ENCODE data around the gene BGLAP.

The BGLAP gene

DNA sequence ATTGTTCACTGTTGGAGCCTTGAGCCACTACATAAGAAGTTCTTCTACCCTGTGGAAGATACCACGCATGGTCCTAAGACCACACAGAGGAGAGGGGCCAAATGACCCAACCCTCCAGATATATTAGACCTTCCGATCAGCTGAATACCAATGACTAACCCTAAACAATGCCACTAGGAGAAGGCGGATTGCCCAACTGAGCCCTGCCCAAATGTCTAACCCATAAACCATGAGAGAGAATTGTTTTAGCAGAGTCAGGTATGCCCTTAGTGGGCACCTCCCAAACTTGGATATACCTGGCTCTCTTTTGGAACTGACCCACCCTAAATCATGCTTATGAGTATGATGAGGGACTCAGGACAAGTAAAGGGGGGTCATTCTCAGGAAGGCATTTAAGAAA is 28.3 kb downstream of the BGLAP start:
- in situ Hi-C loops (cut with HindIII; ENCODE audit: low pct_unique_long_range_greater_than_20kb, low sequenced_read_pairs), result no loop called here
- TF ChIP-seq JUND (IDR thresholded peaks at IDR 0.05; ENCODE audit: low read depth), result no peak

DNA sequence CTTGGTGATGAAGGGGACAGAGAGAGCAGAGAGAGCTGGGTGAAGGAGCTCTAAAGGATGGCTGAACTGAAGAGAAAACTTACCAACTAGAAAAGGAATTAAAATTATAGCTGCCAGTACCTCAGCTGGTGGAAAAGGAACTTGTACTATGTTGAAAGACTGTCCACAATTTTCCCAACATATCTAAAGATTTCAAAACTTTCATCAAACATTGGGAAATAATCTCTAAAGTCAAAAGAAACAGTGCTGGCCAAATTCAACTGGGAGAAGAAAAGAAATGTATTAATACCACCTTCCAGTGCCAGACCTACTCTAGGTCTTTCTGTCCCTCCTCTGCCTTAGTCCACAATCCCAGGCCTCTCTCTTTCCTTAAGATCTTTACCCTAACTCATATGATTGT is 34.5 kb downstream of the BGLAP start:
- TF ChIP-seq JUND (IDR thresholded peaks at IDR 0.05; ENCODE audit: low read depth), result no peak
- no peak for DNase-seq (ENCODE audit: low read depth in 1 of 2, low spot score in 1 of 2)
- in situ Hi-C loops (cut with HindIII; ENCODE audit: low pct_unique_long_range_greater_than_20kb, low sequenced_read_pairs), result no loop called here

More for the DNA sequence above, 28.3 kb downstream of the BGLAP start:
- DNase-seq (ENCODE audit: low read depth in 1 of 2, low spot score in 1 of 2), result no peak

DNA sequence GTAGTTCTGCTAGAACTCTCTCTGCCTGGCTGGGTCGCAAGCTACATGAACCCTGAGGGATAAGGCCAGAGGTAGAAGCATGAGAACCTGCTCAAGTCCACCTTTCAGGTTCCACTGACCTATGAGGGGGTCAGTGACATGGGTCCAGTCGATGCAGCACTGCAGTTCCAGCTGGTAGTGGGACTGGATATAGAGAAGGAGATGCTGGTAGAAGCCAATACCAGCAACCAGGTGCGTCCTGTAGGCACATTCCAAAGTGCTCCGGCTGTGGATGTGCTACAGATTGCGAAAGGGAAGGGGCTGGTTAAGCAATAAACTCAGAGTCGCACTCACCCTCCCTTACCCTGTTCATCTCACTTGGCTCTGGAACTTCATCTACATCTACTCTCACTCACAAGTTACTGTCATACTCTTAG is 35.0 kb downstream of the BGLAP start:
- in situ Hi-C loops (cut with HindIII; ENCODE audit: low pct_unique_long_range_greater_than_20kb, low sequenced_read_pairs), result no loop called here
- no peak for TF ChIP-seq JUND (IDR thresholded peaks at IDR 0.05; ENCODE audit: low read depth)
- DNase-seq (ENCODE audit: low read depth in 1 of 2, low spot score in 1 of 2), result no peak

DNA sequence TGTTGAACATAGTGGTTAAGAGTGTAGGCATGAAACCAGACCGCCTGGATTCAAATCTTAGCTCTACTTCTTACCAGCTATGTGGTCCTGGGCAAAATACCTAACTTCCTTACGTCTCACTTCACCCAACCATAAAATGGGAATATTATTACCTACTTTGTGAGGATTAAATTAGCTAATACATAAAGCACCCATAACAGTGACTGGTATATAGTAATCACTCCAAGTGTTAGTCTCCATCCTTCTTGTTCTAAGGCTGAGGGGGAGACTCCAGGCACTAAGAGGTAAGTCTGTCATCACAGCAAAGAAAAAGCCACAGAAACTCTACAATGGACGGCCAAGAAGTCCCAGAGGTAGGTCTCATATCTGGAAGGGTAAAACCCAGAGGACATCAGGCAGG is 37.9 kb downstream of the BGLAP start:
- no peak for DNase-seq (ENCODE audit: low read depth in 1 of 2, low spot score in 1 of 2)
- no peak for TF ChIP-seq JUND (IDR thresholded peaks at IDR 0.05; ENCODE audit: low read depth)
- in situ Hi-C loops (cut with HindIII; ENCODE audit: low pct_unique_long_range_greater_than_20kb, low sequenced_read_pairs), result no loop called here

DNA sequence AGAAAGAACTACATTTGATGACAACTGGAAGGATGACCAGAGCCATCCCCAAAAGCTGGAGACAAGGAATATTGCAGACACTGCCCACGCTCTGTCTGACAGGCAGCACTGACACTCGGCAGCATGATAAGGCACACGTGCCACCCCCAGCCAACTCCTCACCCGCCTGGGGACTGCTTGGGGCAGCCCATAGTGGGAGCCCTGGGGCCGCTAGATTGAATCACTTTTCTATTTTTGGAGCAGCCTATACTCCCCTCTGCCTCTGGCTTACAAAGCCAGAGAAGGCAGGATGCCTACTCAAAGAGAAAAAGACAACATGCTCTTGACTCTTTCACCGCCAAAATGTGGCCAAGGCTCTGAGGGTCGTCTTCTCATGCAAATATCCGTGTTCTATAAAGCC is 39.3 kb downstream of the BGLAP start:
- in situ Hi-C loops (cut with HindIII; ENCODE audit: low pct_unique_long_range_greater_than_20kb, low sequenced_read_pairs), result no loop called here
- no peak for DNase-seq (ENCODE audit: low read depth in 1 of 2, low spot score in 1 of 2)
- TF ChIP-seq JUND (IDR thresholded peaks at IDR 0.05; ENCODE audit: low read depth), result no peak

DNA sequence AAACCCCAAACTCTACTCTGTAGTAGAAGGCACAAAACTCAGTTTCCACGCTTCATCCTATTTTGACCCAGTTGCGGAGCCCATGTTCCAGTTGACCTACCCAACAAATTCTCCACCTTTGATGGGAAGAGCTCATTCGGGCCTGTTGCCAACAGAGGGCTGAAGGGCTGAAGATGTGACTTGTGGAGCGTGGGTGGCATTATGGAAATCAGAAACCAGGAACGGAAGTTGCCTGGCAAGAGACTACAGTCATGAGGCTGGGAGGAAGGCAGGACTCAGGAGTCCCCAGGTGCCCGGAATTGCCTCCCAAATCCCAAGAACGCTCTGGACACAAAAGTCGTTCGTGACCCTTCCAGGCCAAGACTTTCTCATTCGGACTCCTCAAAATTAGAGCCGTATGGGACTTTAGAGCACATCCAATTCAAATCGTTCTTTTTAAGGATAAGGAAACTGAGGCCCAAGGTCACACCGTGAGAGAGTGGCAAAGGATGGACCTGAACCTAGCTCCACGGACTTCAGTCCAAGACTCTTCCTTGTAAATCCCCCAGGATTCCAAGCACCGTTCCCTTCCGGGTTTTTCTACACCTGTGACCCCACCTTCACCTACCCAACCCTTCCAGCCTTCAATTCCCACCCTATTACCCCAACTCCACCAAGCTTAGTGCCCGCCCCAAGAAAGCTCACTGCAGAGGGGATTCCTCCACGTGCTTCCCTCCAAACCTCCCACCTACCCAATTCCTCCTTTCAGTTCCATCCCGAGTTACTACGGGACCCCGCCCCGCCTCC is 39.9 kb downstream of the BGLAP start:
- peak in 1 of 2 experiments; percentile 73 for DNase-seq (ENCODE audit: low read depth in 1 of 2, low spot score in 1 of 2)
- in situ Hi-C loops (cut with HindIII; ENCODE audit: low pct_unique_long_range_greater_than_20kb, low sequenced_read_pairs), result no loop called here
- no peak for TF ChIP-seq JUND (IDR thresholded peaks at IDR 0.05; ENCODE audit: low read depth)

DNA sequence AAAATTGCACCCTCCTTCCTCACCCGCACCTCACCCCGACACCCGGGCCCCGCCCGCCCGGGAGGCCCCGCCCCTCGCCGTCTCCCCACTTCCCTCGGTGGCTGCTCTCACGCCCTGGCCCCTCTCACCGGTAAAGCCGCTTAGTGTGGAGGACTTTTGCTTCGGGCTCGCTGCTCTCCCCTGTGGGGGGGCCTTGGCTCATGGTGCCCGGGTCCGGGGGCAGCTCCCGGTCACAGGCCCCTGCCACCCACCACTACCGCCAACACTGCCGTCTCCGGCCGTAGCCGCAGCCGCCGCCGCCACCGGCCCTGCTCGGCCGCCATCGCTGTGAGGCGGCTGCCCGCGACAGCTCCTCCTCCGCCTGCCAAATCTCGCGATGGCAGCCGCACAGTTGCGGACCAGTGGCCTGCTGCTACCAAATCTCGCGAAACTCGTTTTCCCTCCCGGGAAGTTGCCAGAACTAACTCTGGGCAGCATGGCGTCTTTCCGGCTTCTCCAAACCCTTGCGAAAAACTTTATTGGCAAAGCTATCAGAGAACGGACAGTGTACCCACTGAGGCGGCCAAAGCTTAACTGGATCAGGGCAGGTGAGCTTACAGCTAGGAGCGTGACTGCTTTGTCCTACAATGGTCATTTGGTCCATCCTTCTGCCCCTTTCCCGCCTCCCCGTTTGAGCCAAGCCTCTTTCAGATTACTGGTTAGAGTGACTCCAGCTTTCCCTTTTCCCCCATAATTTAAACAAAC is 40.7 kb downstream of the BGLAP start, which contains the start of gene SMG5:
Gene SMG5, minus strand, starts transcription at position 347 of the 744 bp plus-strand sequence. Its CDS starts 145 bp downstream, at position 202.
- in situ Hi-C loops (cut with HindIII; ENCODE audit: low pct_unique_long_range_greater_than_20kb, low sequenced_read_pairs), result no loop called here
- DNase-seq (ENCODE audit: low read depth in 1 of 2, low spot score in 1 of 2), result peak; percentile 79 to 100
- no peak for TF ChIP-seq JUND (IDR thresholded peaks at IDR 0.05; ENCODE audit: low read depth)

DNA sequence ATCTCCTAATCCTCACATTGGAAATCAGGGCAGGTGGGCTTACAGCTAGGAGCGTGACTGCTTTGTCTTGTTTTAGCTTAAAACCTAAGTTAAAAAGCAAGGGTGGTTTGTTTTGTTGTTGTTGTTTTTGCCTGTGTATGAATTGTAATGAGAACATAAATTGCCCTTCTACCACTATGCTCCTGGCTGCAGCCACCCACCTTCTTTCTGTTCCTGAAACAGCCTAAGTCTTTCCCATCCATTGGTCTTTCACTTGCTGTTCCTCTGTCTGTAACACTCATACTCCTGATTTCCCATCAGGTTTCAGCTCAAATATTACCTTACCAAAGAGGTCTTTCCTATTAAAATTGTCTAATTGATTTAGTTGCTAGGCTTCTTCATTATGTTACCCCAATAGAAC is 41.5 kb downstream of the BGLAP start:
- no peak for TF ChIP-seq JUND (IDR thresholded peaks at IDR 0.05; ENCODE audit: low read depth)
- DNase-seq (ENCODE audit: low read depth in 1 of 2, low spot score in 1 of 2), result no peak
- in situ Hi-C loops (cut with HindIII; ENCODE audit: low pct_unique_long_range_greater_than_20kb, low sequenced_read_pairs), result no loop called here

DNA sequence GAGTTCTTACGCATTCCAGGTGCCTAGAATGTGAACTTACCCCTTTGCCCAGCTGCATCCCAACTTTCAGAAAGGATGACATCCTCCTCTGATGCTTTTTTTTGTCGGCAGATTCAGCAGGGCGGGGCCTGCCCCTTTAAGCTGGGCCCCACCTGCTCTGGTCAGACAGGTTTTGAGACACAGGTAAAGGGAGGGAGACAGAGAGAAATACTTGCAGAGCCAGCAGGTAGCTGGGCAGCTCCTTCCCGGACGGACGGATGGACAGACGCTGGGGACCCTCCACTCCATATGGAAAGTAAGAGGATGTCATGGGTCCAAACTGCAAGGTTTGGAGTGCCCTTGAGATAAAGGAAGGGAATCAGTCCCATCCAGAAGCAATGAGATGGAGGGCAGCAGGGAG is 42.1 kb downstream of the BGLAP start, which contains the start of gene TMEM79:
Gene TMEM79, plus strand, starts transcription at position 214 of the 400 bp plus-strand sequence. CDS start 902 bp downstream, outside the sequence.
- DNase-seq (ENCODE audit: low read depth in 1 of 2, low spot score in 1 of 2), result peak; percentile 78 to 93
- no peak for TF ChIP-seq JUND (IDR thresholded peaks at IDR 0.05; ENCODE audit: low read depth)
- in situ Hi-C loops (cut with HindIII; ENCODE audit: low pct_unique_long_range_greater_than_20kb, low sequenced_read_pairs), result no loop called here

DNA sequence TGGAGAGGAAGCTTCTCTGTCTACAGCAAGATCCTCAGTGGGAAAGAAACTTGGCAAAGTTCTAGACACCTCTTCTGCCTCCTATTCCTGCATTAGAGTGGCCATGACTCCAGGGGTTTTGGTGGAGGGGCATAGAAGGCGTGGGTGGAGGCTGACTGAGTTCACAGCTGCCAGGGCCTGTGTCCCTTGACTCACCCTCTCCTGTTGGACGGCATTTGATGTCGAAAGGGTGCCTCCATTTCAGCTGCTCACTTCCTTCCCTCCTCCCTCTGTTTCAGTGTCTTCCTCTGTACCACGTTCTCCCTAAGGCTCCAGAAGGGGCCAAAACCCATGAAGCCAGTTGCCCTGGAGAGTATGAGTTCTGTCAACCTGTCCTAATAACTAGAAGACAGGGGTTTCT is 42.8 kb downstream of the BGLAP start:
- TF ChIP-seq JUND (IDR thresholded peaks at IDR 0.05; ENCODE audit: low read depth), result no peak
- no peak for DNase-seq (ENCODE audit: low read depth in 1 of 2, low spot score in 1 of 2)
- in situ Hi-C loops (cut with HindIII; ENCODE audit: low pct_unique_long_range_greater_than_20kb, low sequenced_read_pairs), result no loop called here

DNA sequence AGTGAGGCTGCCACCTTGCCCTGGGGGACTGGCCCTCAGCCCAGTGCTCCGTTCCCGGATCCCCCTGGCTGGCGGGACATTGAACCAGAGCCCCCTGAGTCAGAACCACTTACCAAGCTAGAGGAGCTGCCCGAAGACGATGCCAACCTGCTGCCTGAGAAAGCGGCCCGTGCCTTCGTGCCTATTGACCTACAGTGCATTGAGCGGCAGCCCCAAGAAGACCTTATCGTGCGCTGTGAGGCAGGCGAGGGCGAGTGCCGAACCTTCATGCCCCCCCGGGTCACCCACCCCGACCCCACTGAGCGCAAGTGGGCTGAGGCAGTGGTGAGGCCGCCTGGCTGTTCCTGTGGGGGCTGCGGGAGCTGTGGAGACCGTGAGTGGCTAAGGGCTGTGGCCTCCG is 43.5 kb downstream of the BGLAP start:
- in situ Hi-C loops (cut with HindIII; ENCODE audit: low pct_unique_long_range_greater_than_20kb, low sequenced_read_pairs), result no loop called here
- TF ChIP-seq JUND (IDR thresholded peaks at IDR 0.05; ENCODE audit: low read depth), result no peak
- DNase-seq (ENCODE audit: low read depth in 1 of 2, low spot score in 1 of 2), result no peak

DNA sequence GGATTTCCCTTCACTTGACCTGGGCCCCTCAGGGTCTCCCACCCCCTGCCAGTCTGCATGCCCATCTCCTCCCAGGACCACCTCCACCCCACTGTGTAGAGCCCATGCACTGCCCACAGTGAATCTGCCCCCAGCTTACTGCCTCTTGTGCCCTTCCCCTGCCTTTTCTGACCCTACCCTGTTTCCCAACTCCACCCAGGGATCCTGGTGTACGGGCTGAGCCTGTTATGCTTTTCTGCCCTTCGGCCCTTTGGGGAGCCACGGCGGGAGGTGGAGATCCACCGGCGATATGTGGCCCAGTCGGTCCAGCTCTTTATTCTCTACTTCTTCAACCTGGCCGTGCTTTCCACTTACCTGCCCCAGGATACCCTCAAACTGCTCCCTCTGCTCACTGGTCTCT is 44.1 kb downstream of the BGLAP start:
- in situ Hi-C loops (cut with HindIII; ENCODE audit: low pct_unique_long_range_greater_than_20kb, low sequenced_read_pairs), result no loop called here
- no peak for TF ChIP-seq JUND (IDR thresholded peaks at IDR 0.05; ENCODE audit: low read depth)
- no peak for DNase-seq (ENCODE audit: low read depth in 1 of 2, low spot score in 1 of 2)

DNA sequence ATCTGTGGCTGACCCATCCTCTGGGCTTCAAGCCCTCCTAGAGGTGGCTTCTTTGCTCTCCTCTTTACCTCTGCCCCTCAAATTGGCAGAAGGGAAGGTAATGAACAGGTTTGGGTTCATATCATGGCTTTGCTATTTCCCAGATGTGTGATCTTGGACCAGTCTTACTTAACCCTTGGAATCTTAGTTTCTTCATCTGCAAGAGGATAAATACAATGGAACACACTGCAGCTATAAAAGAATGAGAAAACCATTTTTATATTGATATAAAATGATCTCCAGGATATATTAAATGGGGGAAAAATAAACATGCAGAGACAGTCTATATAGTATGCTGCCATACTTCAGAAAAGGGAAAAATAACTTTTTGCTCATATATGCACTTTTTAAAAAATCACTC is 47.9 kb downstream of the BGLAP start:
- TF ChIP-seq JUND (IDR thresholded peaks at IDR 0.05; ENCODE audit: low read depth), result no peak
- no peak for DNase-seq (ENCODE audit: low read depth in 1 of 2, low spot score in 1 of 2)
- in situ Hi-C loops (cut with HindIII; ENCODE audit: low pct_unique_long_range_greater_than_20kb, low sequenced_read_pairs), result no loop called here

All from T47D (cell line).